Skeletal muscle satellite cell (primary cell): ENCODE data around the gene SGF29.

Experiments used
- H3K27me3 ChIP-seq: 2 replicates; pipeline ENCODE4 v1.7.0; 2013; ENCODE audit warnings: low read length; ENCODE audit not compliant: control insufficient read depth, insufficient read depth
- H3K36me3 ChIP-seq: 2 replicates; pipeline ENCODE4 v1.7.0; 2013; ENCODE audit warnings: mild to moderate bottlenecking, control low read depth, low read length; ENCODE audit not compliant: insufficient read depth
- H3K4me1 ChIP-seq: 2 replicates; pipeline ENCODE4 v1.7.0; 2013; ENCODE audit warnings: low read length; ENCODE audit not compliant: control insufficient read depth, insufficient read depth
- H3K4me2 ChIP-seq: 2 replicates; pipeline ENCODE4 v1.7.0; 2013; ENCODE audit warnings: mild to moderate bottlenecking, low read length
- H3K4me3 ChIP-seq: 2 replicates; pipeline ENCODE4 v1.7.0; 2013; ENCODE audit warnings: low read length
- H3K9ac ChIP-seq: 2 replicates; pipeline ENCODE4 v1.7.0; 2013; ENCODE audit warnings: mild to moderate bottlenecking, low read depth, low read length, moderate library complexity
- H3K9me3 ChIP-seq: replicated peaks from 2 replicates; pipeline ENCODE4 v1.7.0; 2013; ENCODE audit warnings: mild to moderate bottlenecking, control low read depth, low read length

SGF29 gene

GRCh38 chr16:28573738-28574718 lies 20.3 kb downstream of the SGF29 start:
- Histone ChIP-seq H3K9ac (no peak overlapping the region), H3K4me3 (no peak overlapping the region), H3K9me3 (no peaks in the 10 kb centered on the region)

GRCh38 chr16:28574925-28575324 lies 21.2 kb downstream of the SGF29 start:
- Histone ChIP-seq H3K36me3 (no peaks in the 10 kb centered on the region), H3K9ac (no peak overlapping the region), H3K9me3 (no peaks in the 10 kb centered on the region), H3K27me3 (no peaks in the 10 kb centered on the region), H3K4me1 (peaks cover 5% of the 10 kb centered on the region), H3K4me3 (no peak overlapping the region), H3K4me2 (no peak overlapping the region)

More at GRCh38 chr16:28573738-28574718, 20.3 kb downstream of the SGF29 start:
- Histone ChIP-seq H3K4me1 (peaks cover 8% of the 10 kb centered on the region), H3K4me2 (no peak overlapping the region), H3K36me3 (no peaks in the 10 kb centered on the region), H3K27me3 (no peaks in the 10 kb centered on the region)

DNA sequence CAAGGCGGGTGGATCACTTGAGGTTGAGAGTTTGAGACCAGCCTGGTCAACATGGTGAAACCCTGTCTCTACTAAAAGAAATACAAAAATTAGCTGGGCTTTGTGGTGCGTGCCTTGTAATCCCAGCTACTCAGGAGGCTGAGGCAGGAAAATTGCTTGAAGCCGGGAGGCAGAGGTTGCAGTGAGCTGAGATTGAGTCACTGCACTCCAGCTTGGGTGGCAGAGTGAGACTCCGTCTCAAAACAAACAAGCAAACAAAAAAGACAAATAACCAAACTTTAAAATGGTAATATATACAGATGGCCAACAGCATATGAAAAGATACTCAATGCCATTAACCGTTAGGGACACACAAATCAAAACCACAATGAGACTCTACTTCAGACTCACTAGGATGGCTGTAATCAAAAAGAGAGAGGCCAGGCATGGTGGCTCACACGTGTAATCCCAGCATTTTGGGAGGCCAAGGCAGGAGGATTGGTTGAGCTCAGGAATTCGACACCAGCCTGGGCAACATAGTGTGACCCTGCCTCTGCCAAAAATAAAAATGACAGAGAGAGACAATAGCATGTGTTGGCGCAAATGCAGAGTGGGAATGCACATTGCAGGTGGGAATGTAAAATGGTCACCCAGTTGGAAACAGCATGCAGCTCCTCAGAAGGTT lies 21.9 kb downstream of the SGF29 start:
- no peaks in the 10 kb centered on the region for H3K36me3 ChIP-seq
- H3K4me3 ChIP-seq, result no peak overlapping the region
- no peaks in the 10 kb centered on the region for H3K9me3 ChIP-seq
- no peaks in the 10 kb centered on the region for H3K27me3 ChIP-seq
- no peak overlapping the region for H3K9ac ChIP-seq
- H3K4me1 ChIP-seq, result peaks cover 5% of the 10 kb centered on the region
- no peak overlapping the region for H3K4me2 ChIP-seq

GRCh38 chr16:28580726-28581315 lies 27.1 kb downstream of the SGF29 start:
- no peak overlapping the region for H3K9ac ChIP-seq
- H3K4me3 ChIP-seq, result no peak overlapping the region
- H3K36me3 ChIP-seq, result peaks cover 7% of the 10 kb centered on the region
- H3K9me3 ChIP-seq, result no peaks in the 10 kb centered on the region
- H3K27me3 ChIP-seq, result no peaks in the 10 kb centered on the region
- no peak overlapping the region for H3K4me2 ChIP-seq
- H3K4me1 ChIP-seq, result no peaks in the 10 kb centered on the region

DNA sequence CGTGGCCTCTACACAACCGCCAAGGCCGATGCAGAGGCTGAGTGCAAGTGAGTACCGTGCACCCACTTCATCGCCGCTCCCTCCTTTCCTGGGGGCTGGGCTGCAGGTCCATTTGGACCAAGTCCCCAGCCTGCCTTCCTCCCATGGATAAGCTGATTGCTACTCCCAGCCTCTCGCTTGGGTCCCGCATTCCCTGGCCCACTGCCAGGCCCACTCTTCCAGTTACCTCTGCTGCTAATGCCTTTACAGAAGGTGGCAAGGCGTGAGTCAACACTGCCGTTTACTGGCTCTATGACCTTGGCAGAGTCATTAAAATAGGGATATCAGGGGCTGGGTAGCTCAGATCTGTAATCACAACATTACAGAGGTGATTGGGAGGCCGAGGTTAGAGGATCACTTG lies 32.0 kb downstream of the SGF29 start:
- Histone ChIP-seq H3K4me3 (no peak overlapping the region), H3K9ac (no peak overlapping the region), H3K4me1 (no peaks in the 10 kb centered on the region), H3K27me3 (no peaks in the 10 kb centered on the region), H3K4me2 (no peak overlapping the region), H3K9me3 (no peaks in the 10 kb centered on the region), H3K36me3 (peaks cover 18% of the 10 kb centered on the region)

- H3K9ac ChIP-seq, result no peak overlapping the region
- no peaks in the 10 kb centered on the region for H3K4me1 ChIP-seq
- no peaks in the 10 kb centered on the region for H3K27me3 ChIP-seq
- H3K9me3 ChIP-seq, result no peaks in the 10 kb centered on the region
- no peak overlapping the region for H3K4me2 ChIP-seq
- H3K36me3 ChIP-seq, result peaks cover 18% of the 10 kb centered on the region
- no peak overlapping the region for H3K4me3 ChIP-seq
These were observed 32.7 kb downstream of the SGF29 start for GRCh38 chr16:28586466-28586865.

GRCh38 chr16:28587386-28587785 lies 33.7 kb downstream of the SGF29 start:
- Histone ChIP-seq H3K4me3 (no peak overlapping the region), H3K9ac (no peak overlapping the region), H3K27me3 (no peaks in the 10 kb centered on the region), H3K36me3 (peaks cover 18% of the 10 kb centered on the region), H3K4me1 (no peaks in the 10 kb centered on the region), H3K4me2 (no peak overlapping the region), H3K9me3 (no peaks in the 10 kb centered on the region)

GRCh38 chr16:28589069-28589468 lies 35.3 kb downstream of the SGF29 start:
- H3K9ac ChIP-seq, result no peak overlapping the region
- H3K9me3 ChIP-seq, result no peaks in the 10 kb centered on the region
- no peak overlapping the region for H3K4me3 ChIP-seq
- H3K36me3 ChIP-seq, result peaks cover 13% of the 10 kb centered on the region
- H3K4me1 ChIP-seq, result no peaks in the 10 kb centered on the region
- no peak overlapping the region for H3K4me2 ChIP-seq
- H3K27me3 ChIP-seq, result no peaks in the 10 kb centered on the region

GRCh38 chr16:28589930-28590329 lies 36.2 kb downstream of the SGF29 start:
- Histone ChIP-seq H3K27me3 (no peaks in the 10 kb centered on the region), H3K9me3 (no peaks in the 10 kb centered on the region), H3K4me1 (no peaks in the 10 kb centered on the region), H3K4me2 (no peak overlapping the region), H3K36me3 (peaks cover 13% of the 10 kb centered on the region), H3K9ac (no peak overlapping the region), H3K4me3 (no peak overlapping the region)

DNA sequence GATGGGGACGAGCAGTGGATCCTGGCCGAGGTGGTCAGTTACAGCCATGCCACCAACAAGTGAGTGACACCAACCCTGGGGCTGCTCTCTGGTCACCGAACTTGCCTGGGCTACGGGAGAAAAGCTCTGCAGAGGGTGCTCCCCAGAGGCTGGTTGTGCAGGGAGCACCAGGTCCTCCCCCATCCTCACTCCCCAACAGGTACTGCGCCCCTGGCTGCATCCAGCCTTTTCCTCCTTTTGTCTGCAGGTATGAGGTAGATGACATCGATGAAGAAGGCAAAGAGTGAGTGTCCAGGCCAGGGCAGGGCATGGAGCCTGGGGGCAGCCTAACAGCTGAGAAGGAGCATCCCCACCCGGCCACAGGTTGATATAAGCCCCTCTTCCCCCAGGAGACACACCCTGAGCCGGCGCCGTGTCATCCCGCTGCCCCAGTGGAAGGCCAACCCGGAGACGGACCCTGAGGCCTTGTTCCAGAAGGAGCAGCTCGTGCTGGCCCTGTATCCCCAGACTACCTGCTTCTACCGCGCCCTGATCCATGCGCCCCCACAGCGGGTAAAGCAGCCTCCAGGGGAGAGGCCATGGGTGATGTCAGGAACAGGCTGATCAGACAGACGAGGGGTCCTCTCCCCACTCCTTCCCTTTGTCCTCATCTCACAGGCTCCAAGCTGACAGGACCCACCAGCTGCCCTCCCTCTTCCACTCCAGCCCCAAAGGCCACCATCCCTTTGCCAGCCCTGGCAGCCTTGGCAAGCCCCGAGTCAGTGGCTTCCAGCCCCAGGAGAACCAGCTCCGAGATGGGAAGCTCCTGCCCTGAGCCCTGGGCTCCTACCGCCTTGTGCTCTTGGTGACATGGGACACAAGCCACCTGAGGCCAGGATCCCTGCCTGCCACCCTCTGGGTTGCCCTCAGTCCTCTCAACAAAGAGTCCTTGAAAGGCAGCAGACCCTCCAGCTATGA lies 36.9 kb downstream of the SGF29 start:
- Histone ChIP-seq H3K4me1 (no peaks in the 10 kb centered on the region), H3K4me2 (no peak overlapping the region), H3K27me3 (no peaks in the 10 kb centered on the region), H3K36me3 (peaks cover 13% of the 10 kb centered on the region), H3K9me3 (no peaks in the 10 kb centered on the region), H3K4me3 (no peak overlapping the region), H3K9ac (no peak overlapping the region)

DNA sequence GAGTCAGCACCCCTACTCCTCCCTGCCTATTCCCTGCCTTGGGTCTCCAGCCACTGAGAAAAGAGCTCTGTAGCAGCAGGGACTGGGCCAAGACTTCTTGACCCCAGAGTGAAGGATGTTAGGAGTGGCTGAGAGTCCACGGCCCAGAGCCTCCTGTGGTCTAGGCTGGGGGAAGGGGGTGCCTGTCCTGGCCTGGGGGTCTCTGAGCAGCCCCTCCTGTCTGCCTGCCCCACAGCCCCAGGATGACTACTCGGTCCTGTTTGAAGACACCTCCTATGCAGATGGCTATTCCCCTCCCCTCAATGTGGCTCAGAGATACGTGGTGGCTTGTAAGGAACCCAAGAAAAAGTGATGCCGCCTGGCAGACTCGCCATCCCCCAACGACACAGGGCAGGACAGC lies 37.6 kb downstream of the SGF29 start:
- no peak overlapping the region for H3K4me3 ChIP-seq
- H3K4me2 ChIP-seq, result no peak overlapping the region
- no peaks in the 10 kb centered on the region for H3K4me1 ChIP-seq
- no peak overlapping the region for H3K9ac ChIP-seq
- no peaks in the 10 kb centered on the region for H3K27me3 ChIP-seq
- H3K9me3 ChIP-seq, result no peaks in the 10 kb centered on the region
- H3K36me3 ChIP-seq, result peaks cover 9% of the 10 kb centered on the region
